ENCODE results near the gene HHLA2. TPM values are rescaled to one million over a fixed set of nuclear protein-coding genes. Genes with fewer than 3 reads are reported as not detected.
A peak's percentile ranks its signal among the peaks of the same experiment; 100 is the strongest.

The HHLA2 gene
- total and polyA plus RNA-seq, 2 of the 8 experiments (the other 6 are each of a cell fraction or from before 2014, with no cell fraction given) = not detected

DNA sequence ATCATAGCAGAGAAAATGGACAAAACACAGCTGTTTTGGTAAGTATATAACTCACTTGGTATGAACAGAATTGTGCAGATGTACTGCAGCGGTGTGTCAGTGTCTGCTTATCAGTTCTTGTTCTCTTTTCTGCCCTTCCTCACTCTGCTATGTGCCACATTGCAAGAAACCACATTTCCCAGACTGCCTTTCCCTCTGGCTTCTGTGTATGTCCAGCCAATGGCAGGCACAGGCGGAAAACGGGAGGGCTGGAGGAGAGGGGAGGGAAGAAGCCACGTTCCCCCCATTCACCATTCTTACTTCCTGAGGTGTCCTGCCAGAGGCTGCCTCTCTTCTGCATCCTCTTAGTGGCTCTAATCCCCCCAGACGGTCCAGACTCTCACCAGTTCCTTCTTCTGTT is 15.4 kb downstream of the HHLA2 start:
- Histone ChIP-seq H3K79me1 (ENCODE audit: low read depth, low read length) (no peaks in the 10 kb centered on the region), H3K79me2 (ENCODE audit: control insufficient read depth in 1 of 2, insufficient read depth in 2 of 2, low read length in 2 of 2) (no peaks in the 10 kb centered on the region), H3K14ac (ENCODE audit: insufficient read length) (no peak overlapping the region), H3K56ac (replicated peaks; ENCODE audit: insufficient read length, low read depth, low read length) (no peak overlapping the region), H3K4me1 (replicated peaks in 1 of 4; ENCODE audit: control insufficient read depth in 3 of 4, insufficient read depth in 4 of 4, low read length in 3 of 4) (no peaks in the 10 kb centered on the region), H4K20me1 (replicated peaks in 1 of 2; ENCODE audit: control insufficient read depth in 1 of 2, insufficient read depth in 2 of 2, low read length in 2 of 2) (no peaks in the 10 kb centered on the region), H3K23me2 (ENCODE audit: low read depth, low read length) (no peaks in the 10 kb centered on the region), H3K27ac (ENCODE audit: low read depth, low read length) (no peak overlapping the region), H3K9me3 (ENCODE audit: insufficient read depth in 2 of 2, low read depth in 1 of 2, low read length in 1 of 2) (no peaks in the 10 kb centered on the region; a peak in 1 of 4 replicates), H3K27me3 (replicated peaks in 1 of 4; ENCODE audit: control insufficient read depth in 3 of 4, extremely low read depth in 1 of 4, insufficient read depth in 3 of 4, low read length in 3 of 4) (no peaks in the 10 kb centered on the region), H2AK5ac (ENCODE audit: low read depth, low read length) (no peak overlapping the region), H2BK12ac (ENCODE audit: low read depth, low read length) (no peak overlapping the region), H3K18ac (ENCODE audit: extremely low read depth, low read length) (no peak overlapping the region), H4K5ac (ENCODE audit: insufficient read length, low read depth, low read length) (no peak overlapping the region), H2BK5ac (ENCODE audit: low read depth, low read length) (no peak overlapping the region), H2BK15ac (ENCODE audit: low read length) (no peak overlapping the region), H3K36me3 (ENCODE audit: control insufficient read depth in 2 of 4, insufficient read depth in 4 of 4, low read length in 3 of 4) (no peaks in the 10 kb centered on the region), H3K4me3 (ENCODE audit: extremely low read depth in 1 of 4, insufficient read depth in 2 of 4, low read depth in 3 of 4, low read length in 4 of 4) (no peak overlapping the region), H2AFZ (ENCODE audit: low read length) (peak overlapping the region; percentile 86), H3K23ac (ENCODE audit: insufficient read length) (no peak overlapping the region), H4K8ac (ENCODE audit: extremely low read depth, insufficient read depth, low read length) (no peak overlapping the region), H2BK120ac (replicated peaks; ENCODE audit: low read depth, low read length) (no peak overlapping the region), H3K9ac (replicated peaks in 1 of 4; ENCODE audit: extremely low read depth in 1 of 4, low read depth in 3 of 4, low read length in 3 of 4) (no peak overlapping the region), H3K4ac (replicated peaks; ENCODE audit: insufficient read length, low read depth, low read length) (no peak overlapping the region), H2BK20ac (ENCODE audit: low read length) (no peak overlapping the region), H3K4me2 (ENCODE audit: insufficient read depth in 1 of 2, low read depth in 2 of 2, low read length in 2 of 2) (no peak overlapping the region), H4K91ac (replicated peaks; ENCODE audit: insufficient read length, low read length) (no peak overlapping the region)
- 78% methylated on average over 4 of the region's 5 CpGs; no CpG with 5 or more reads in 1 of the 2 experiments for WGBS, 2 experiments (ENCODE audit: extremely low coverage in 1 of 2, insufficient coverage in 1 of 2, insufficient read length in 1 of 2, insufficient replicate concordance in 2 of 2, low coverage in 1 of 2, low lambda C conversion rate in 2 of 2, missing lambda C conversion rate in 1 of 2)
- FAIRE-seq = no peak
- peak in 1 of 2 experiments; percentile 46 for DNase-seq (ENCODE audit: low read depth in 1 of 2, low spot score in 2 of 2)
- ChIA-PET POLR2A (ENCODE audit: partially characterized antibody) (no interaction called here), CTCF (ENCODE audit: partially characterized antibody) (interaction anchor here (0.6 to 0.9 kb wide), 2 partner anchors 12 to 69 kb away, joined by 3 to 4 read pairs; no protein-coding TSS in a partner anchor)
- TF ChIP-seq CREB1 (IDR thresholded peaks at IDR 0.05) = no peak
- TF ChIP-seq EZH2 (IDR thresholded peaks at IDR 0.05; ENCODE audit: low read depth, low read length, severe bottlenecking) = no peak
- no peak for TF ChIP-seq PHF8 (conservative IDR thresholded peaks at IDR 0.05; ENCODE audit: low read depth, low read length)
- TF ChIP-seq CEBPB (IDR thresholded peaks at IDR 0.05; ENCODE audit: low read depth, low read length) = no peak
- no peak for TF ChIP-seq JUND (IDR thresholded peaks at IDR 0.05; ENCODE audit: low read length)
- no peak for TF ChIP-seq SUZ12 (IDR thresholded peaks at IDR 0.05; ENCODE audit: low read length)
- no peak for TF ChIP-seq SAP30 (IDR thresholded peaks at IDR 0.05; ENCODE audit: insufficient read depth, insufficient replicate concordance, low read length)
- no peak for TF ChIP-seq TEAD4 (IDR thresholded peaks at IDR 0.05; ENCODE audit: low read depth, low read length)
- TF ChIP-seq SP1 (IDR thresholded peaks at IDR 0.05; ENCODE audit: low read depth, low read length) = no peak
- no peak for TF ChIP-seq SP4 (IDR thresholded peaks at IDR 0.05; ENCODE audit: low read length)
- no peak for TF ChIP-seq NRF1 (IDR thresholded peaks at IDR 0.05; ENCODE audit: low read depth, low read length)
- TF ChIP-seq NANOG (IDR thresholded peaks at IDR 0.05; ENCODE audit: insufficient read depth, low read depth, low read length, poor library complexity, severe bottlenecking) = no peak
- no peak for TF ChIP-seq RNF2 (IDR thresholded peaks at IDR 0.05; ENCODE audit: borderline replicate concordance, low read depth, low read length, missing control alignments, poor library complexity, severe bottlenecking)
- TF ChIP-seq MAX (IDR thresholded peaks at IDR 0.05) = no peak
- TF ChIP-seq TAF1 (IDR thresholded peaks at IDR 0.05; ENCODE audit: low read depth, low read length) = no peak
